HepG2 (cell line): ENCODE measurements around the gene TRIP4.

Source experiments
- ARID2 ChIP-seq: sonication (generic); formaldehyde crosslinking; IDR thresholded peaks from 2 replicates; pipeline ENCODE4 v1.8.1; 2022; ENCODE audit warnings: mild to moderate bottlenecking, missing genetic modification reagents, borderline replicate concordance
- DMAP1 ChIP-seq: IDR thresholded peaks from 2 replicates; pipeline ENCODE4 v1.6.1; 2016
- HNRNPLL ChIP-seq: fragments of 200-400 bp; formaldehyde crosslinking; IDR thresholded peaks from 2 replicates; pipeline ENCODE4 v1.6.1; 2017; ENCODE audit warnings: mild to moderate bottlenecking, low read depth, low read length; ENCODE audit not compliant: poor library complexity, severe bottlenecking
- POLR2AphosphoS5 ChIP-seq: IDR thresholded peaks from 2 replicates; pipeline ENCODE4 v1.6.1; 2012; ENCODE audit warnings: low read depth, low read length
- YY1 ChIP-seq: IDR thresholded peaks from 2 replicates; pipeline ENCODE4 v1.6.1; 2011; ENCODE audit warnings: low read length, low read depth, moderate library complexity, mild to moderate bottlenecking; ENCODE audit not compliant: insufficient read depth, insufficient replicate concordance
- ZNF142 ChIP-seq: sonication (generic); formaldehyde crosslinking; IDR thresholded peaks from 2 replicates; pipeline ENCODE4 v1.4.0; 2020; ENCODE audit warnings: missing genetic modification reagents
- ZNF468 ChIP-seq: sonication (generic); formaldehyde crosslinking; IDR thresholded peaks from 2 replicates; pipeline ENCODE4 v1.8.0; 2022; ENCODE audit warnings: mild to moderate bottlenecking, moderate library complexity, missing genetic modification reagents
- TF ChIP-seq, protein P1 (sequence below): IDR thresholded peaks from 2 replicates; pipeline ENCODE4 v1.6.1; 2016

DNA sequence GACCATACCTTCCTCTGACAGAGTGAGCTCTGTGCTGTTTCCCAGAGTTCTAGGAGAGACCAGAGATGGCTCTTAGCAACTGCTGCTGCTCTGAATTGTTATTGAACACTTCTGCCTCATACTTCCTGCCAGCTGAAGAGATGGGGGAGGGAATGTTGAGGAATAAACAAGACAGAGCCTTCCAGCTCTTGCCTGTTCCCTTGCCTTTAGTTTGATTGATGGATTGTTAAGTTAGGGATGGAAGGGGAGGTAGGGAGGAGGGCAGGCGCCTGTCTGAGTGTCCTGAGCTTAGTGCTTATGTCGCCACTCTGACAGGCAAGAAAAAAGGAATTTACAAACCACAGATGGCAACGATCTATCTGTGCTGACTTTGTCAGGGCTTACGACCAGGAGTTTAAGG, 115.6 kb downstream of the TRIP4 start:
- TF ChIP-seq ZNF468, result no peak
- no peak for TF ChIP-seq POLR2AphosphoS5
- TF ChIP-seq YY1, result no peak
- no peak for TF ChIP-seq DMAP1
- TF ChIP-seq, protein P1, sequence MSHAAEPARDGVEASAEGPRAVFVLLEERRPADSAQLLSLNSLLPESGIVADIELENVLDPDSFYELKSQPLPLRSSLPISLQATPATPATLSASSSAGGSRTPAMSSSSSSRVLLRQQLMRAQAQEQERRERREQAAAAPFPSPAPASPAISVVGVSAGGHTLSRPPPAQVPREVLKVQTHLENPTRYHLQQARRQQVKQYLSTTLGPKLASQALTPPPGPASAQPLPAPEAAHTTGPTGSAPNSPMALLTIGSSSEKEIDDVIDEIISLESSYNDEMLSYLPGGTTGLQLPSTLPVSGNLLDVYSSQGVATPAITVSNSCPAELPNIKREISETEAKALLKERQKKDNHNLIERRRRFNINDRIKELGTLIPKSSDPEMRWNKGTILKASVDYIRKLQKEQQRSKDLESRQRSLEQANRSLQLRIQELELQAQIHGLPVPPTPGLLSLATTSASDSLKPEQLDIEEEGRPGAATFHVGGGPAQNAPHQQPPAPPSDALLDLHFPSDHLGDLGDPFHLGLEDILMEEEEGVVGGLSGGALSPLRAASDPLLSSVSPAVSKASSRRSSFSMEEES (CRISPR knock-in tag), result no peak
- no peak for TF ChIP-seq ZNF142 (CRISPR knock-in tag)
- no peak for TF ChIP-seq ARID2
- no peak for TF ChIP-seq HNRNPLL
